ENCODE measurements around the gene FBF1.

Gene FBF1

GRCh38 chr17:75909051-75909811 lies 31.6 kb downstream of the FBF1 start:
- in situ Hi-C loops (cut with MboI; ENCODE audit: low pct_unique_long_range_greater_than_20kb, low sequenced_read_pairs, unreplicated experiment) = loop anchor here (10.0 to 25.0 kb wide), 2 partner anchors 96 to 403 kb away; partner anchors contain the start of genes CDK3 and QRICH2
- TF ChIP-seq, protein P1, sequence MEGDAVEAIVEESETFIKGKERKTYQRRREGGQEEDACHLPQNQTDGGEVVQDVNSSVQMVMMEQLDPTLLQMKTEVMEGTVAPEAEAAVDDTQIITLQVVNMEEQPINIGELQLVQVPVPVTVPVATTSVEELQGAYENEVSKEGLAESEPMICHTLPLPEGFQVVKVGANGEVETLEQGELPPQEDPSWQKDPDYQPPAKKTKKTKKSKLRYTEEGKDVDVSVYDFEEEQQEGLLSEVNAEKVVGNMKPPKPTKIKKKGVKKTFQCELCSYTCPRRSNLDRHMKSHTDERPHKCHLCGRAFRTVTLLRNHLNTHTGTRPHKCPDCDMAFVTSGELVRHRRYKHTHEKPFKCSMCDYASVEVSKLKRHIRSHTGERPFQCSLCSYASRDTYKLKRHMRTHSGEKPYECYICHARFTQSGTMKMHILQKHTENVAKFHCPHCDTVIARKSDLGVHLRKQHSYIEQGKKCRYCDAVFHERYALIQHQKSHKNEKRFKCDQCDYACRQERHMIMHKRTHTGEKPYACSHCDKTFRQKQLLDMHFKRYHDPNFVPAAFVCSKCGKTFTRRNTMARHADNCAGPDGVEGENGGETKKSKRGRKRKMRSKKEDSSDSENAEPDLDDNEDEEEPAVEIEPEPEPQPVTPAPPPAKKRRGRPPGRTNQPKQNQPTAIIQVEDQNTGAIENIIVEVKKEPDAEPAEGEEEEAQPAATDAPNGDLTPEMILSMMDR (IDR thresholded peaks at IDR 0.05; ENCODE audit: extremely low read depth, insufficient read depth, missing control alignments) = no peak
- DNase-seq (ENCODE audit: low spot score) = no peak

GRCh38 chr17:75908201-75908600 lies 32.6 kb downstream of the FBF1 start:
- in situ Hi-C loops (cut with MboI; ENCODE audit: low pct_unique_long_range_greater_than_20kb, low sequenced_read_pairs, unreplicated experiment) = loop anchor here (10.0 to 25.0 kb wide), 2 partner anchors 97 to 404 kb away; partner anchors contain the start of genes CDK3 and QRICH2
- no peak for DNase-seq (ENCODE audit: low spot score)
- TF ChIP-seq, protein P1 (IDR thresholded peaks at IDR 0.05; ENCODE audit: extremely low read depth, insufficient read depth, missing control alignments) = no peak

DNA sequence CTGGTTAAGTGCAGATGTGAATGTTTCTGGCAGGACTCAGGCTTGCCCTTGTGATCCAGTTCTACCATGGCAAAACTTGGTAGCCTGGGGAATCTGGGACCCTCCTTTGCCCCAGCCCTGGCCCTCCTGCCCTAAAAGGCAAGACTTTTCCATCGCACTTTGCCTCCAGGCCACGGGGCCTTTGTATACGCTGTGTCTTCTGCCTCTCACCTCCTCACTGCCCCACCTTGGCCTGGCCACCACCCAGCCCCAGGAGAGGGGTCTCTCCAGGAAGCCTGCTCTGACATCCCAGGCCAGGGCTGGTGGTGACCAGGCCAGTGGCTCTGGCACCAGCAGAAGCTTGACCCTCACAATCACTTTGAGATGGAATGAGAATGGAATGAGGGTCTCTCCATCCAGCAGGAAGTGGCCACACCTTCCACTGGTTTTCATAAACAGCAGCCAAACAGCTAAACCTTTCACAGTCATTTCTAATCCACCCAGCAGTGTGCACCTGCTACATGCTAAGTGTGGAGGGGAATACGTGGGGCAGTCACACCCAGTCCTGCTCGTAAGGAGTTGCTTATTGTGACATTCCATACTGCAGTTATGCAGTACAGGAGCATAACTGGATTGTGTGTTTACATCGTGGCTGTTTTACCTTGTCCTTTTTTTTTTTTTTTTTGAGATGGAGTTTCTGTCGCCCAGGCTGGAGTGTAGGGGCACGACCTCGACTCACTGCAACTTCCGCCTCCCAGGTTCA lies 34.5 kb downstream of the FBF1 start:
- TF ChIP-seq, protein P1 (IDR thresholded peaks at IDR 0.05; ENCODE audit: extremely low read depth, insufficient read depth, missing control alignments) = no peak
- in situ Hi-C loops (cut with MboI; ENCODE audit: low pct_unique_long_range_greater_than_20kb, low sequenced_read_pairs, unreplicated experiment) = loop anchor here (10.0 to 25.0 kb wide), 2 partner anchors 98 to 406 kb away; partner anchors contain the start of genes CDK3 and QRICH2

GRCh38 chr17:75904749-75905521 lies 35.9 kb downstream of the FBF1 start, which contains the start of gene MRPL38:
TSS of gene MRPL38 (minus strand) at chr17:75904884. CDS start at chr17:75904875, 9 bp downstream.
- peak; percentile 100 for DNase-seq (ENCODE audit: low spot score)
- TF ChIP-seq, protein P1 (IDR thresholded peaks at IDR 0.05; ENCODE audit: extremely low read depth, insufficient read depth, missing control alignments) = peak; percentile 93
- in situ Hi-C loops (cut with MboI; ENCODE audit: low pct_unique_long_range_greater_than_20kb, low sequenced_read_pairs, unreplicated experiment) = loop anchor here (10.0 to 25.0 kb wide), 2 partner anchors 100 to 407 kb away; partner anchors contain the start of genes CDK3 and QRICH2

More for the DNA sequence above, 34.5 kb downstream of the FBF1 start:
- DNase-seq (ENCODE audit: low spot score) = no peak

- no peak for DNase-seq (ENCODE audit: low spot score)
- in situ Hi-C loops (cut with MboI; ENCODE audit: low pct_unique_long_range_greater_than_20kb, low sequenced_read_pairs, unreplicated experiment) = loop anchor here (10.0 to 25.0 kb wide), 2 partner anchors 102 to 410 kb away; partner anchors contain the start of genes CDK3 and QRICH2
- TF ChIP-seq, protein P1 (IDR thresholded peaks at IDR 0.05; ENCODE audit: extremely low read depth, insufficient read depth, missing control alignments) = no peak
Measured at GRCh38 chr17:75902406-75902805, 38.4 kb downstream of the FBF1 start.

Measured in GM13977 (cell line).